ENCODE results near the gene APP. TPM values are rescaled to one million over a fixed set of nuclear protein-coding genes. Genes with fewer than 3 reads are reported as not detected.

Gene APP
- total and polyA plus RNA-seq, 2 of the 13 experiments (the other 11 are each of a cell fraction or from before 2014, with no cell fraction given) = 70.6 to 262 TPM

- TF ChIP-seq MTERF4 (CRISPR knock-in tag; IDR thresholded peaks at IDR 0.05) = no peak
- no peak for TF ChIP-seq ZNF3 (CRISPR knock-in tag; IDR thresholded peaks at IDR 0.05)
- TF ChIP-seq ETV6 (CRISPR knock-in tag; conservative IDR thresholded peaks at IDR 0.05) = no peak
- no peak for TF ChIP-seq TEAD2 (CRISPR knock-in tag; IDR thresholded peaks at IDR 0.05)
- no peak for TF ChIP-seq ZMYM2 (CRISPR knock-in tag; IDR thresholded peaks at IDR 0.05)
- TF ChIP-seq FOXP4 (CRISPR knock-in tag; IDR thresholded peaks at IDR 0.05) = no peak
- no peak for TF ChIP-seq ZNF713 (CRISPR knock-in tag; IDR thresholded peaks at IDR 0.05)
- TF ChIP-seq MAFG (CRISPR knock-in tag; IDR thresholded peaks at IDR 0.05) = no peak
- TF ChIP-seq BCL3 (CRISPR knock-in tag; IDR thresholded peaks at IDR 0.05) = no peak
- TF ChIP-seq ZNF382 (CRISPR knock-in tag; IDR thresholded peaks at IDR 0.05; ENCODE audit: borderline replicate concordance) = no peak
- TF ChIP-seq TEF (CRISPR knock-in tag; IDR thresholded peaks at IDR 0.05) = no peak
These were observed 40.0 kb upstream of the APP start (continued) for GRCh38 chr21:26210614-26211013.

All from HepG2 (cell line).